Natural killer cell treated with Interleukin-12 subunit alpha and Interleukin-12 subunit beta and Interleukin-15 and Interleukin-18, amount 100 ng/mL, for 72 hours (primary cell): ENCODE data around the gene ZNF672. TPM values are rescaled to one million over a fixed set of nuclear protein-coding genes. Genes with fewer than 3 reads are reported as not detected.
A peak's percentile ranks its signal among the peaks of the same experiment; 100 is the strongest.

Experiments
- ATAC-seq, 2 donors: fragments of 150-1000 bp; cut with Tn5 transposase in 1 of 2; sonication (Bioruptor Pico), chemical (Tn5 transposase) in 1 of 2; 2 replicates each; pipeline ENCODE4 v1.10.0; 2021
- DNase-seq: peaks from one replicate; pipeline ENCODE4 v3.0.0; 2022; ENCODE audit warnings: low spot score
- H3K27ac Mint-ChIP-seq, 2 donors: 1 replicate in 1 of 2; 2 replicates in 1 of 2; pipeline ENCODE4 v1.8.0; 2022; ENCODE audit warnings: mixed read lengths in 2 of 2, mild to moderate bottlenecking in 1 of 2, moderate library complexity in 1 of 2
- H3K27me3 Mint-ChIP-seq, 2 donors: 1 replicate in 1 of 2; 2 replicates in 1 of 2; pipeline ENCODE4 v1.8.0; 2022; ENCODE audit warnings: mixed read lengths in 2 of 2
- H3K36me3 Mint-ChIP-seq: one replicate; pipeline ENCODE4 v1.8.0; 2022; ENCODE audit warnings: mixed read lengths
- H3K4me1 Mint-ChIP-seq, 2 donors: 1 replicate in 1 of 2; 2 replicates in 1 of 2; pipeline ENCODE4 v1.8.0; 2022; ENCODE audit warnings: low read depth in 2 of 2, mixed read lengths in 2 of 2, mild to moderate bottlenecking in 1 of 2
- H3K4me3 Mint-ChIP-seq: one replicate; pipeline ENCODE4 v1.8.0; 2022; ENCODE audit warnings: mixed read lengths
- H3K9me3 Mint-ChIP-seq: 2 replicates; pipeline ENCODE4 v1.8.0; 2022; ENCODE audit warnings: mixed read lengths
- total RNA-seq, 2 donors: library from RNA; stranded (reverse); gene quantifications; one replicate each; pipeline ENCODE4 v1.2.3, GENCODE V29; 2022

Gene ZNF672
- total RNA-seq, 2 donors from 2014 or later, result 41.2 to 59.7 TPM

DNA sequence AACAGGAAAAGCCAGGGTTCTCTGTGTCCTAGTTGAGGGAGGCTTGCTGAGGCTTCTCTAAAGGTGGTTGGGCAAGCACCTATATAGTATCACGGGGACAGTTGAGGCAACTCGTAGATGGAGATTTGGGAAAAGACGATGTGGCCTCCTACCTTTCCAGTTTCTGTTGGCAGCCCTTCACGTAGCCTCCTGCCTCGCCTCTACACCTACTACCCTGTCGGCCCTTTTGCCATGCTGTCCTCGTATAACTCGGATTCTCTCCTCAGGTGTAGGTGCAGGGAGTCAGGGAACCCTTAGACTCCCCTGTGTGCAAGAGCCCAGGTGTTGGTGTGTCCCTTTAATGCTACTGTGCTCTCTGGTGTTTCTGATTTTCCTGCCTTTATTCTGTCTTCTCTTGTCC lies 10.6 kb downstream of the ZNF672 start:
- DNase-seq (no peak), ATAC-seq (no peak)
- peaks cover 6% of the 10 kb centered on the region for H3K36me3 Mint-ChIP-seq
- H3K27me3 Mint-ChIP-seq, result no peaks in the 10 kb centered on the region
- no peaks in the 10 kb centered on the region for H3K9me3 Mint-ChIP-seq
- H3K4me3 Mint-ChIP-seq, result no peak overlapping the region
- H3K27ac Mint-ChIP-seq, result no peak overlapping the region
- H3K4me1 Mint-ChIP-seq, result peaks cover 0 to 3% of the 10 kb centered on the region in 2 donors

DNA sequence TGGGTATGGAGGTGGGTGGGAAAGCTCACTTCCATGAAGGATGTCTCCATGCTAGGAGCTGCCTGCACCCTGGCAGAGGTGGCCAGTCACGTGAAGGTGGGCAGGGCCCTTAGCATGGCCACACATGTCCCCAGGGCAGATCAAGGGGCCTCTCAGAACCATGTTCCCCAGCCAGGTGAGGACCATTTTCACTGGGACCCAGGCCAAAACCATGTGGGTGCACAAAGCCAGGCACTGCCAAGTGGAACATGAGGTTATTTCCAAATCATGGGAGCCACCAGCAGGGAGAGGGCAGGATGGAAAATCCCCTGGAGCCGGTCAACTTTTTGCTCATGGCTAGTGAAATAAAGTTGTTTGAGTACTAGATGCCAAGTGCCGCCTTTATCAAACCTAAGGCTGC lies 11.1 kb downstream of the ZNF672 start:
- no peak for ATAC-seq
- DNase-seq, result no peak
- Mint-ChIP-seq H3K4me1 (peaks cover 0 to 3% of the 10 kb centered on the region in 2 donors), H3K27ac (no peak overlapping the region), H3K27me3 (no peaks in the 10 kb centered on the region), H3K4me3 (no peak overlapping the region), H3K36me3 (peaks cover 6% of the 10 kb centered on the region), H3K9me3 (no peaks in the 10 kb centered on the region)

DNA sequence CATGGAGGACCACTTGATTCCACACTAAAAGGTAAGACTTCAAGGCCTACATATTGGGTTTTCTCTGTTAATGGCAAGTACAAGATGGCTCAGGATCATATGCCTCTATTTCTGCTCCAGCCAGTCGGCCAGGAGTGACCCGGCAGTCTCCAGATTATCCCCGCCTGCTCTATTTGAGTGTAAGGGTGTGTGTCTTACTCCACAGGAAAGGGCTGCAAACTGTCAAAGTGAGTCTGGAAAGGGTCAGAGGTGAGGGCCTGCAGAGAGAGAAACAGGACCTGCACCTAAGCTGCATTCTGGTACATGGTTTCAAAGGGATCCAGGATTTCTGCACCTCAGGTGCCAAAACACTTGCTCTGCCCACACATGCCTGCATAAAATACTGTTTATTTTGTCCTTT lies 11.6 kb downstream of the ZNF672 start:
- ATAC-seq (no peak), DNase-seq (no peak)
- Mint-ChIP-seq H3K4me3 (no peak overlapping the region), H3K36me3 (peaks cover 8% of the 10 kb centered on the region), H3K27ac (no peak overlapping the region), H3K4me1 (peaks cover 0 to 3% of the 10 kb centered on the region in 2 donors), H3K9me3 (no peaks in the 10 kb centered on the region), H3K27me3 (no peaks in the 10 kb centered on the region)

DNA sequence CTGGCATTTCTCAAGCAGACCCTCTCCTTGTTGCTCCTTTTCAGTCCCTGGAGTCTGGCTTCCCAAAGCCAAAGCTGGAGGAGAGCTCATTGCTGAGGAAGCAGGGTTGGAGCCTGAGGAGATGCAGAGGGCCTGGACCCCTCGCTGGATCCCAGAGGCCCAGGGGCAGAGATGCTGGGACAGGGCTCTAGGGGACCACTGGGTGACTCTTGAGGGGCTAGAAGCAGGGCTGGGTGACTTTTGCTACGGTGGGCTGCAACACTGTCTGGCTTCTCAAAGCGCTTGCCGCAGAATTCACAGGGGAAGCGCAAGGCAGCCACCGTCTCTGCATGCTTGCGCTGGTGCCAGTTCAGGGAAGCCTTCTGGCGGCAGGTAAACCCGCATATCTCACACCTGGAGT lies 12.1 kb downstream of the ZNF672 start:
- H3K9me3 Mint-ChIP-seq, result no peaks in the 10 kb centered on the region
- no peak overlapping the region for H3K27ac Mint-ChIP-seq
- no peaks in the 10 kb centered on the region for H3K27me3 Mint-ChIP-seq
- DNase-seq (no peak), ATAC-seq (no peak)
- H3K4me1 Mint-ChIP-seq, result peaks cover 0 to 3% of the 10 kb centered on the region in 2 donors
- H3K36me3 Mint-ChIP-seq, result peaks cover 12% of the 10 kb centered on the region
- H3K4me3 Mint-ChIP-seq, result no peak overlapping the region

DNA sequence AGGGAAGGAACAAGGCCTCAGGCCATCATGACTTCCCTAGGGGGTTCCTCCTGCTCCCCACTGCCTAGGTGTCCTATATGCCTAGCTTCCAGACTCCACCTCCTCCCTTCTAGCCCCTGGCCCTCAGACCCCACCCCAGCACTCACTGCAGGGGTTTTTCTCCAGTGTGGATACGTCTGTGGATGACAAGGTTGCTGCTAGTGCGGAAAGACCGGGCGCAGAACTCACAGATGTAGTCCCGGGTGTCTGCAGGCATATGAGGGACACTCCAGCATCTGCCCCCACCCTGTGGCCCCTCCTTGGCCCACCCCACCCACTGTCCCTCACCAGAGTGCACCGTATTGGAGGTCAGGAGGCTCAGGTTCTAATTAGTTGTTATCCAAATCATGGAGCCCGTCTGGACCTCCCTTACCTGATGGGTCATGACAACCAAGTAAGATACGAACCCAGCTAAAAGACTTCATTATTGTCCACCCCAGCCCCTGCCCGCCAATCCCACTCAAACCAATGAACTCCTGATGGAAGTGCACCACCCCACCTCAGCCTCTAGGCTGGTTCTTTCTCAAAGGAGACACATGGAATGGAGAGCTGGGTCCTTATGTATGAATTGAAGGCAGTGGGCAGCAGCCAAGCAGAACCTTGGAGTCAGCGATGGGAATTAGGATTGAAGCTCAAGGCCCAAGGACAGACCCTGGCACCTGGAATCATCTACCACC lies 12.7 kb downstream of the ZNF672 start:
- no peak overlapping the region for H3K4me3 Mint-ChIP-seq
- H3K4me1 Mint-ChIP-seq, result peaks cover 0 to 3% of the 10 kb centered on the region in 2 donors
- H3K9me3 Mint-ChIP-seq, result no peaks in the 10 kb centered on the region
- peaks cover 13% of the 10 kb centered on the region for H3K36me3 Mint-ChIP-seq
- DNase-seq (no peak), ATAC-seq (no peak)
- no peak overlapping the region for H3K27ac Mint-ChIP-seq
- H3K27me3 Mint-ChIP-seq, result no peaks in the 10 kb centered on the region

DNA sequence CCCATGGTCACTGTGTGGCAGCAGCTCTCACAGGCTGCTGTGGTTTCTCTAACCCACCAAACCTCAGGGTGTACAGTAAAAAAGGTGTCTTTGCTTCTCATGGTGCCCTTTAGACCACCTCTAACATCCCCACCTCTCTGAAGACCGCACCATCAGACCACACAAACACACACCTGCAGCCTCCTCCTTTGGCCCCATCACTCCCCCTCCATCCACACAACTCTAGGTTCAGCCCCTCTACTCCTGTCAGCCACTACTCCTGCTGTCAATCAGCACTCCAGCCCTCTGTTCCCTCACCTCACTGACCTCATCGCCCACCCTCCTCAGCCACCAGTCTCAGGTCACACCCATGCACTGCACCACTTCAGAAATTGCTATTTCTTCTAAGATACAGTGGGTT lies 13.4 kb downstream of the ZNF672 start:
- DNase-seq, result no peak
- ATAC-seq, result no peak
- H3K27ac Mint-ChIP-seq, result no peak overlapping the region
- no peak overlapping the region for H3K4me3 Mint-ChIP-seq
- no peaks in the 10 kb centered on the region for H3K27me3 Mint-ChIP-seq
- H3K9me3 Mint-ChIP-seq, result no peaks in the 10 kb centered on the region
- H3K36me3 Mint-ChIP-seq, result peaks cover 13% of the 10 kb centered on the region
- peaks cover 5 to 10% of the 10 kb centered on the region in 2 donors for H3K4me1 Mint-ChIP-seq

DNA sequence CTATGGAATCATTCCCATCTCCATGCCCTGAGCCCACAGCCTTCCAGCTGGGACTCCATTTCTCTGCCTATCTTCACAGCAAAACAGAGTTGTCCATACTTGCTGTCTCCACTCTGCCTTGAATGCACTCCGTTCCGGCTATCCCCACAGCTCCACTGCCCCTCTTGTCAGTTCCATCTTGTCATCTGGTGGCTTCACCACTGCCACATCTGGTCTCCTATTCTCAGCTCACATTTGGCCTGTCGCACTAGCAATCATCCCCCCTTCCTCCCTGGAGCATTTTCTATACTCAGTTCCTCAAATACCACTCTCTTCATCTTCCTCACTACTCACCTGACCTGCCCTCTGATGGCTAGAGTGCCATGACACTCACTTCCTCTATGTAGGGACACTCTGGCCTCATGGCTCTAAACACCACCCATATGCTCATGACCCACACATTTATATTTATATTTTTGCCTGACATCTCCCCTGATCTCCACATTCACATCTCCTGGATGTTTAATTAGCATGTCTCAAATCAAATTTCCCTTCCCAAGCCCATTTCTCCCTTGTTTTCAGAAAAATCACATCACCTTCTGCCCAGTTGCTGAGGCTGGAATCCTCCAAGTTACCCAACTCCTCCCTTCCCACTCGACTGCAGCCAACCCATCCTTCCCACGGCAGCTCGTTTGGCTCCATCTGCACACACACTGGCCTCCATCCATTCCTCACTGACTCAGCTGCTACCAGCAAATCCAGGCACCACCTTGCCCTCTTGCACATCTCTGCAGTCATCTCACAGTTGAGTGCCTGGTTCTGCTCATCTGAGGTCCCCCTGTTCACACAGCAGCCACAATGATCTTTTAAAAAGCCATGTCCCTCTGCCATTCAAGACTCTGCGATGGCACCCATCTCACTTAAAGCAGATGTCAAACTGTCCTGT lies 14.7 kb downstream of the ZNF672 start:
- Mint-ChIP-seq H3K27me3 (no peaks in the 10 kb centered on the region), H3K4me3 (no peak overlapping the region), H3K4me1 (peaks cover 13 to 14% of the 10 kb centered on the region in 2 donors), H3K27ac (no peak overlapping the region), H3K9me3 (no peaks in the 10 kb centered on the region), H3K36me3 (peaks cover 13% of the 10 kb centered on the region)
- DNase-seq (no peak), ATAC-seq (no peak)

DNA sequence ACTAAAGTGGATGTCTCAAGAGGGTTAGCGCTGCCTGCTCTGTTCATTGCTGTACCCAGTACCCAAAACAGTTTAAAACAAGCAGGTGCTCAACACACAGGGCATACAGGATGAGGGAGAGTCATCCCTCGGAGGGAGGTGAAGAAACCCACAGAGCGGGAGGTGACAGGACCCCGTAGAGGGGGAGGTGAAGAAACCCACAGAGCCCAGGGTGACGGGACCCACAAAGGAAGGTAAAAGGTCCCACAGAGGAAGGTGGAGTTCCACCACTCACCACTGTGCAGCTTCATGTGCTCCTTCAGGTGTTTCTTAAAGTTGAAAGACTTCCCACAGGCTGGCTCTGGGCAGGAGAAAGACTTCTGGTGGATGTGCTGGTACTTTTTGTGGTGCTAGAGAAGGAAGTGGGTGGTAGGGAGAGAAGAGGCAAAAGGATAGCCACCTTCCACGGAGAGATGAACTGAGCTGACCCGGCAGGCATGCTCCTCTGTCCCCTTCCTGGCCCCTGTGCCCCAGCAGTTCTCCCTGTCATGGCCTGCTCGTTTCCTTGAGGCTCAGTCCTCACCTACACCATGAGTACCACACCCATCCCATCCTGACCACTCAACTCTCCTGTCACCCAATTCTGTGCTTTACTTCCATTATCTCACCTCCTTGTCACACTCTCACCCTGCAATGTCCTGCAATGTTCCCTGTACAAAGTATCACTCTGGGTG lies 15.8 kb downstream of the ZNF672 start:
- H3K27me3 Mint-ChIP-seq, result no peaks in the 10 kb centered on the region
- no peak overlapping the region for H3K4me3 Mint-ChIP-seq
- H3K9me3 Mint-ChIP-seq, result no peaks in the 10 kb centered on the region
- peak; percentile 50 to 54 for ATAC-seq
- peaks cover 11% of the 10 kb centered on the region for H3K36me3 Mint-ChIP-seq
- no peak for DNase-seq
- H3K4me1 Mint-ChIP-seq, result peaks cover 17 to 20% of the 10 kb centered on the region in 2 donors
- peak overlapping the region in 1 of 2 donors; percentile 40 for H3K27ac Mint-ChIP-seq

DNA sequence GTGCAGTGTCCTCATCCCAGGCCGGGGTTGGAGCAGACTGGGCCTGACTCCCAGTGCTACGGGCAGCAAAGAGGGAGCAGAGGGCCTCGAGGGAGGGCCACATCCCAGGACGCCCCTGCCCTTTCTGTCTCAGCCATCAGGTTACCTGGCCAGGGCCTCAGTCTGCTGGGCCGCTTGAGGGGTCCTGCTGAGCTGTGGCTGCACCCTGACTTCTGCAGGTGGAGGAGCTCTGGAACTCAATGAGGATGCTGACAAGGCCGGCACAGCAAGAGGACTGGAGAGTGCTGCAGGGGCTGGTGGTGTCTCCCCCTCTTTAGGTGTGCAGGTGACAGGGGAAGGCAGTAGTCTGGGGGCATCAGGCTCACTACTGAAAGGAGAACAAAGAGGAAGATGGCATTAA lies 17.6 kb downstream of the ZNF672 start:
- no peaks in the 10 kb centered on the region for H3K27me3 Mint-ChIP-seq
- peaks cover 29 to 32% of the 10 kb centered on the region in 2 donors for H3K4me1 Mint-ChIP-seq
- ATAC-seq (no peak), DNase-seq (no peak)
- H3K36me3 Mint-ChIP-seq, result peaks cover 8% of the 10 kb centered on the region
- H3K4me3 Mint-ChIP-seq, result no peak overlapping the region
- H3K9me3 Mint-ChIP-seq, result no peaks in the 10 kb centered on the region
- H3K27ac Mint-ChIP-seq, result peak overlapping the region in 1 of 2 donors; percentile 40

DNA sequence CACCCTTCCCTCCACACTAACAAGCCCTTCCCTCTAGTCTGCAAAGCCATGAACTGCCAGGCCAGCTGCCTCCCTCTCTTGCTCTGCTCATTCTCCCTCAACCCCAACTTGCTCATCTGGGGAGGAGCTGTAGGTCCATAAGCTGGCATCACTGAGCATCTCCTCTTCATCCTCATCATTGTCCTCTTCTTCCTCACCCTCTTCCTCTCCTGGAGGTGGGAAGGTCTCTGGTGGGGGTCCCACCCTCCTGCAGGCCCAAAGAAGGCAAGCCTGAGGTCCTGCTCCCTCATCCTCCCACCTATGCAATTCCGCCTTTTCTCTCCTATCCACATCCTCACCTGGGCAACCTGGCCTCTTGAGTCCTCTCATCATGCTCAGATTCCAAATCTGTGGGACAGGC lies 18.2 kb downstream of the ZNF672 start:
- Mint-ChIP-seq H3K4me1 (peaks cover 29 to 33% of the 10 kb centered on the region in 2 donors), H3K9me3 (no peaks in the 10 kb centered on the region), H3K36me3 (peaks cover 8% of the 10 kb centered on the region), H3K4me3 (peak overlapping the region; percentile 93), H3K27ac (peak overlapping the region in 1 of 2 donors; percentile 84), H3K27me3 (no peaks in the 10 kb centered on the region)
- no peak for ATAC-seq
- no peak for DNase-seq

DNA sequence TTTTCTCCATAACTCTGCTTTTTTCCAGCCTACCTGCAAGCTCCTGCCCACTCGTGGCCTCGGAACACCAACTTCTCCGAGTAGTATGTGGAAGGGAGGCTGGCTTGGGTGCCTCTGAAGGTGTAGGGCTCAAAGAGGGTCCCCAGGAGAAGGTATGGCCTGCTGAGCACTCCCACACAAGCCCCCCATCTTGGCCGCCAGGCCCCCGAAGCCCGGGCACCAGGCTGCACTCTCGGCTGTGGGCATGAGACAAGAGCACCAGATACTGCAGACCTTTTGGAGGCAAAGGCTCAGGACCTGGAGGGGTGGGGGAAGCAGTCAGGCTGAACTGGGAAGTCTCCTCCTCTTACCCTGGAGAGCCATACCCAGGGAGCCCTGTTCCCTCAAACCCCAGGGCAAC lies 19.2 kb downstream of the ZNF672 start:
- Mint-ChIP-seq H3K4me3 (peak overlapping the region; percentile 93), H3K9me3 (no peaks in the 10 kb centered on the region), H3K36me3 (peaks cover 8% of the 10 kb centered on the region), H3K27ac (peak overlapping the region; percentile 84 to 96), H3K27me3 (no peaks in the 10 kb centered on the region), H3K4me1 (peaks cover 29 to 34% of the 10 kb centered on the region in 2 donors)
- ATAC-seq (no peak), DNase-seq (no peak)

DNA sequence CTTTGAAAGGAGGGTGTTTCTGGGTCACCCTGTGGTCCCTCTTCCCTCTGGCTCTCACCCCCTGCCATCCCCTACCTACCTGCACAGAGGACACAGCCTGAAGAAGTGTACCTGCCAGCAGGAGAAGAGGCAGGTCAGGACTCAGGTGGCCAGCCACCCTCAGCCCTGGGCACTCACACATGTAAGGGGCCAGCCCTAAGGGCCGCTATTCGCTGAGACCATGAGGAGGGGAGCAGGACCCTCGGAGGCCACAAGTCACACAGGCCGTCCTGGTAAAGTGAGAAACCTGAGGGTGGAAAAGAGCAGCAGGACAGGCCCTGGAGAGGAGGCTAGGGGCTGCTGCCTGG lies 19.7 kb downstream of the ZNF672 start:
- Mint-ChIP-seq H3K9me3 (no peaks in the 10 kb centered on the region), H3K27me3 (no peaks in the 10 kb centered on the region), H3K4me3 (peak overlapping the region; percentile 93), H3K4me1 (peaks cover 34 to 39% of the 10 kb centered on the region in 2 donors), H3K36me3 (peaks cover 8% of the 10 kb centered on the region), H3K27ac (peak overlapping the region; percentile 84 to 96)
- no peak for ATAC-seq
- DNase-seq, result no peak

DNA sequence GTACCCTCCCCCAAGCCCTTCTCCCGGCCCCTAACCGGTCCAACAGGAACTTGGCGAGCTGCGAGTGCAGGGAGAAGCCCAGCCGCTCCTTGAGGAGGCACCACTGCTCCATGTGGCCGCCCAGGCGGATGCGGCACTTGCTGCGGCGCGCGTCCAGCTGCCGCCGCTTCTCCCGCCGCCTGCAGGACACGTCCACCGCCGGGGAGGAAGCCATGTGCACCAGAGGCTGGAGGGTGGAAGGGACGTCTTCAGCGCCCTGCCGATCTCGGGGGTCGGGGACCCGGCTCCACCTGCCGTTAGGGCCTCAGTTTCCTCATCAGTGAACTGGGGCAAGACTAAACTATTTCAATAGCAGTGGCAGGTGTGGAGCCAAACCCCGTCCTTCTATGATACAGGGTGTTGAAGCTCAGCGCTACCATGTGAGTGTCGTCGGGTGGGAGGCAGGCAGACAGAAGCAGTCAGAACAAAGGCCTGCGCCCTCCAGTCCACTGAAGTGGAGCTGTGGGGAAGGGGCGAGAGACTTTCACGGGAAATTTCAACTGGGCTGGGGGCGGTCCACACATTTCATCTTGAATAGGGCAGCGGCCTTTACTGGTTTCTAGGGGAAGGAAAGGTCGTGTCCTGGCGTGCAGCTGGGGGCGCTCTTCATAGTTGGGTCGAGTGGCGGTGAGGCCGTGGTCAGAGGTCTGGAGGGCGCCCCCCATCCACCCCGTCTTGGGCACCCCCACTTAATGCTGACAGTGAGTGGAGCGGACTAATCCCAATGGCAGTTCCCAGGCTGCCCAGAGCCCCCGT lies 20.3 kb downstream of the ZNF672 start:
- no peaks in the 10 kb centered on the region for H3K27me3 Mint-ChIP-seq
- H3K27ac Mint-ChIP-seq, result peak overlapping the region; percentile 84 to 96
- H3K9me3 Mint-ChIP-seq, result no peaks in the 10 kb centered on the region
- no peak for DNase-seq
- peak; percentile 52 to 63 for ATAC-seq
- peaks cover 8% of the 10 kb centered on the region for H3K36me3 Mint-ChIP-seq
- H3K4me1 Mint-ChIP-seq, result peaks cover 37 to 42% of the 10 kb centered on the region in 2 donors
- H3K4me3 Mint-ChIP-seq, result peak overlapping the region; percentile 93
